ENCODE measurements around the gene MKLN1.
"Not testable (repeated sequence)": the region's sequence is repeated elsewhere in the genome, so short reads cannot be mapped to it uniquely, and the experiment has no call there.

Gene MKLN1

DNA sequence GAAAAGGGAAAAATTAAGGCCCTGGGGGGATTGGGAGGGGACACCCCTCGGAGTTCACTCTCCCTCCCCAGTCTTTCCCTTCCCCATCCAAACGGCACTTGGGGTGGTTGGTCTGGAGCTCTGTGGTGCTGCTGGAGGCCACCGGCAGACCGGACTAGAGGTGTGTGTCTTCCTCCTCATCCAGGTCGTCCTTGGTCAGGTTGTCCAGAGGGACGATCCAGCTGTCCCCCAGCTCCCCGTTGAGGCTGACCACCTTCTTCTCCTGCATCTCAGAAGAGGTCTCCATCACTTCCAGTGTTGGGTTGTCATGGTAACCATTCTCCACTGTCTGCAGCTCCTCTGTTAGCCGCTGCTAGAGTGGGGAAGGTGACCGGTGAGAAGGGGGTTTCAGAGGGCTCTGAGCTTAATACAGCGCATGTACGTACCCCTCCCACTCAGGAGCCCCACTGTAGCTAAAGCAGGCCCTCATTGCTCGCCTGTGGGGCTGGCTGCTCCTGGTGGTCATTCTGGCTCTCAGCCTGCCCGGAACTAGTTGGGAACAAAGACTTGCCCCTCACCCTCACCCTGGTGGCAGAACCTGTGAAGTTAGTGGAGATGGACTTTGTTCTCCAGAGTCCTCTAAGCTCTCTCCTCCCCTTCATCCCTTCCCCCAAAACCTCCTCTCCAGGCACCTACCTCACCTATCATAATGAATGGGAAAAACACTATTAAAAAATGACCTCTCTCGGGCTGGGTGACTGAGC, 176.7 kb downstream of the MKLN1 start:
- DNase-seq, result no peak

GRCh38 chr7:131505037-131505620, 177.5 kb downstream of the MKLN1 start:
- not testable (repeated sequence) for DNase-seq

DNA sequence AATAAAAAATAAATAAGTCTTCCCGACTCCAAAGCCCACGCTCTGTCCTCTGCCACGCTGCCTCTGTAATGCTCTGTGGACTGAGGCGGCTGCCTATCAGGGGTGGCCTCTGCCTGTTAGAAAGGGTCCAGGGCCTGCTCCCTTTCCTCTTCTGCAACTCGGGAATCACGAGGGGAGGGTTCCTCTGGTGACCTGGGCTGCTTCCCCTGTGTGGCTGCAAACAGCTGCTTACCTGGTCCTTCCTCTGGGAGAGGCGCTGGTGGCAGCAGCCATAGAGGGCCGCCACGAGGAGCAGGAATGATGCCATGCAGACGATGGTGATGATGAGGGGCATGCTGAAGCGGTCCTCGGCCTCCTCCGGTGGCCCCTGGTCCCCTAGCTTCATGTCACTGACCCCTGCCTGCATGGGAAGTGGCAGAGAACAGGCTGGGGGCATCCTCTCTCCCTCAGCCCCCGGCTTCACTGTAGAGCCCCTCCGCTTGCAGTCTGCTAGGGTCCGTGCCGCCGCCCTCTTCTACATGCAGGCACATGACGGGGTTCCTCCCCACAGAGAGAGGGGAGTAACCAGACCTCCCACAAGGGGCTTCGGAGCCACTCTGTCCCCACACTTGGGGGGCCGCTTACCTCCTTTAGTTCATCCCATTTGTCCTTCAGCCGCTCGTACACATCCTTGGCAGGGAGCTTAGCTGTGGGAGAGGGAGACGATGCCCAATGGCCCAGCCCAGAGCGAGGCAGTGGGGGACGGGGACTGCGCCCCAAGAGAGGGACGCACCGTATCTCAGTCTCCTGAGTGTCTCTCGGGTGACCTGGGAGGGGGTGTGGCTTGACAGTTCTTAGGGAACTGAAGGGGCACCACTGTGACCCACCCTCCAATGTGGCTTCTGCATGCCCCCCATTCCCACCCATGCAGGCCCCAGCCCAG, 178.2 kb downstream of the MKLN1 start:
- DNase-seq, result no peak

DNA sequence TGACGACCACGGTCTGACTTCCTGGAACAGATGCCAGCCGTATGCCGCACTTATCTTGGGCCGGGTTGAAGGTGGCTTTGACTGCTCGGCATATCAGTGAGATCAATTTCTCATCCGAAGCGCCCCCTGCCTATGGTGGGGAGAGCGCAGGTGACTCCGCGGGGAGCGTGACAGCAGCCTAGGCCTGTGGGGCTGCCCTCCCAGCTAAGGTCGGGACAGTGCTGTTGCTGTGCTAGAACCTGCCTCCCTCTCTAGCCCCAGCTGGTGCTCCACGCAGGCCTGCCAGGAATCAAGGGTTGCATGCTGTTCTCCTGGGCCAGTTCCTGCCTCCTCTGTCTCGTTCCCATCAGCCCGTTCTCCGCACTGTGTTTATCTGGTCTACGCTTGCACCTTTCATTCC, 178.9 kb downstream of the MKLN1 start:
- no peak for DNase-seq

- peak; percentile 83 for DNase-seq
Observed at GRCh38 chr7:131507592-131508331, 180.1 kb downstream of the MKLN1 start.

DNA sequence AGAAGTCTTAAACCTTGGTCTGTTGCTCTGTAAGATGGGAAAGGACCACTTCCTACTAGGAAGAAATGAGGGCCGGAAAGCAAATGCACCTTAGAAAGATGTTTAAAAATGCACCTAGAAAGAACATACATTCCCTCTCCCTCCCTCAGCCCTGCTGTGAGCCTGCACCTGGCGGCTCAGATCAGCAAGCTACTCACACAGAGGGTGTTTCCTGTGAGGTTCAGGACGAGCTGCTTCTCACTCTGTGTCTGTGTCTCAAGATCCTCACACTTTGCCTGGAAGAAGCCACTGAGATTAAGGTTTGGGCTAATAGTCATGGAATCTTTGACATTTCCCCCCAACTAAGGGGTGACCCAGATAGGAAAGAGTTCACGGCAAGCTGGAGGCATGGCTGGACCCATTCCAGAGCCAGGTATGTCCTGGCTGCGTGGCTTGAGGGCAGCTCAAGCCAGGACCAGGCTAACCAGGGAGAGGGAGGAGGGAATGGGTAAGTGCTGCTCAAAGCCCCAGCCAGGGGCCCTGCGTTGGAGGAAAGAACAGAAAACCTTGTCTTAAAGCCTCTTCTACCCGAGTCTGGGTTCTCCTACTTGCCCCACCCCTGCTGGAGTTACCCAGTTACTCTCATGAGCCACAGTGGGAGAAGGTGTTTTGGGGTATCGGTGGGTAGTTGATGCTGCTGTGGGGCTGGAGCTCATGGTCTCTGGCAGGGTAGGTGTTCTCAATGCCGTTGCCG, 181.2 kb downstream of the MKLN1 start:
- DNase-seq, result no peak

DNA sequence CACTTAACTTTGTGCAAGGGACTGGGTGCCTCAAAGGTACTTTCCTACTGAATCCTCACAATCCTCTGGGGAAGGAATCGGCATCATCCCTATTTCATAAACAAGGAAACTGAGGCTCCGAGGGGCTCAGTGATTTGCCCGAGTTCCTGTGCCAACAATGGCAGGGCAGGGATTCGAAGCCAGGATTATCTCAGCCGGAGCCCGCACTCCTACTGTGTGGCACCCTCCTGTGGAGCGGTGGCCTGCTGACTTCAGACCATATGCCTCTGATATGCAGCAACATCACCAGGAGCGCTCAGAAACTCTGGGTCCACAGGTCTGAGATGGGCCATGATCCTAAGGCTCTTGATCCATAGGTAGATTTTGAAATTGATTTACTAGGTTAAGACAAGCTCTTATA, 182.1 kb downstream of the MKLN1 start:
- DNase-seq, result no peak

DNA sequence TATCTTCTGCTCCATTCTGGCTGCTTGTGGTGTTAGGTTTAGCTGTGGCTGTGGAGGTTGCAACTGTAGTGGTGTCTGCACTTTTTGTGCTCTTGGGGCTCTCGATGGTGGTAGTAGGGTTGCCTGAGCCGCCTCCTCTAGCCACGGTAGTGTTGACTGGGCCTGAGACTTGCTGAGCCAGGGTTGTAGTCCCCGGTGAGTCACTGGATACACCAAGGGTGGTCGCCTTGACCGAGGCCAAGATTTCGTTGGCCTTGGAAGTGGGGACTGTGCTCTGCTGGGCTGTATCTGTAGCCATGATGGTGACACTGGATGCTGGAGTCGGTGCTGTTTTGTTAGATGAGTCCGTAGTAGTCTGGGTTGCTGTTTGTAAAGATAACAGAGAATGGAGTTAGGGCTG, 183.4 kb downstream of the MKLN1 start:
- DNase-seq, result no peak

DNA sequence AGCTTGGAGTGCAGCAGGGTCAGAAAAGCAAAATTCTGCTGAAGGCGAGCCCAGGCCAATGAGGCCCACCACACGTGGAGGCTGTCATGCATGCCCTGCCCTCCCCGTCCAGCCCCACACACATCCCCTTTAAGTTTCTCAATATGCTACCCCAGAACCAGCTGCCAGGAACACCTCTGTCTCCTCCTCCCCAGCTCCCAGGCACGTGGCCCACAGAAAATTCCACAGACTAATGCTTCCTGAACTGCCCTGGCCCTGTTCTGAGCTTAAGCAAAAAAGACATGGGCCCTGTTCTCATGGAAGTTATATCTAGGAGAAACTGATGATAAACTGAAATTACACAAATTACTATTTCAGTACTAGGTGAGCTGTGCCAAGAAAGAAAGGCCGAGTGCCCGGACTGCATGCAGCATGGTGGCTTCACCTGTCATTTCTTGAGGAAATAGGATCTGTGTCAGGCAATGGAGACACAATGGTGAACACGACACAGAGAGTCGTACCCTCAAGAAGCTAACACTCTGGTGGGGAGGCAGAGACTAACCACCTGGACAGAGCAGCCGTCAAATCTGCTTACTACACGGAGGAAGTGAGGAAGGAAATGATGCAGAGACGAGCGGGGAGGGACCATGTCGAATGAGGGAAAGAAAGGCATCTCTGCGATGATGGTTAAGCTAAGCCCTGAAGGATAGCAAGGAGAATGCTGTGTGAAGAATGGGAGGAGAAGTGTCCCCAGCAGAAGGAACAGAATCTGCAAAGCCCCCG, 184.3 kb downstream of the MKLN1 start:
- no peak for DNase-seq

DNA sequence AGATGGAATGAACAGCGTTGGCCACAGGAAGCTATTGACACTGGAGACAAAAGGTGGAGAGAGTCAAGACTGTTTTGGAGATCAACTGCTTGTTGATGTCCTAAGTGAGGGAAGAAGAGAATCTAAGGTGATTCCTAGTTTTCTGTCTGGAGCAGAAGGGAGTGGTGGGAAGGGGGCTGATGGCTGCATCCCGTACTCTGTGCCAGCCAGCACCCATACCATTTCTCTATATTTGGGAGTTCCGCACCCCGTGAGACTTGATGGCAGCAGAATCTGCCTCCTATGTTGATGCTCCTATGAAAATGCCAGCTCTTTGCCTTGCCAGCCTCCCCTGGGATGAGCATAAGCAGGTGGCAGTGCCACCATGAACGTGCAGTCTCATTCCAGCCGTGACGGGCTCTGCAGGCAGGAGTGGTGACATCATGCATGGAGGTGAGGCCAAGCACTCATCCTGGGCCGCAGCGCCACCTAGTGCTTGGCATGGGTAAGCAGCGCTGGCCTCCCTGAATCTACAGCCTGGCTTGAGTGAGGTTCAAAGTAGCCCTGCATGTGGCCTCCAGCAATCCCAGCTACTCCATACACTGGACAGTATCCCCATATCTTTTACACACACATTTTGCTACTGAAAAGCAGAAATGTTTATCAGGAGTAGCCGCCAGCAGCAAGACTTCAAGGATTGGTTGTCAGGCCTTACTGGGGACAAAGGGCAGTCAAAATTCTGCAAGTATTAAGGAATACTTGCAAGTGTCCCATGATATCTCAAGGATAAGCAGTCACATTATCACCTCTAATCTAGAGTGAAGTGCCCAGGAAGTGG, 185.8 kb downstream of the MKLN1 start:
- peak; percentile 78 for DNase-seq

- not testable (repeated sequence) for DNase-seq
Observed at GRCh38 chr7:131515471-131515870, 187.8 kb downstream of the MKLN1 start.

GRCh38 chr7:131517218-131517923, 189.7 kb downstream of the MKLN1 start:
- no peak for DNase-seq

GRCh38 chr7:131518626-131519025, 190.9 kb downstream of the MKLN1 start:
- DNase-seq, result no peak

GRCh38 chr7:131521651-131522163, 194.0 kb downstream of the MKLN1 start:
- DNase-seq, result no peak

- DNase-seq, result no peak
Observed at GRCh38 chr7:131522325-131522930, 194.8 kb downstream of the MKLN1 start.

DNA sequence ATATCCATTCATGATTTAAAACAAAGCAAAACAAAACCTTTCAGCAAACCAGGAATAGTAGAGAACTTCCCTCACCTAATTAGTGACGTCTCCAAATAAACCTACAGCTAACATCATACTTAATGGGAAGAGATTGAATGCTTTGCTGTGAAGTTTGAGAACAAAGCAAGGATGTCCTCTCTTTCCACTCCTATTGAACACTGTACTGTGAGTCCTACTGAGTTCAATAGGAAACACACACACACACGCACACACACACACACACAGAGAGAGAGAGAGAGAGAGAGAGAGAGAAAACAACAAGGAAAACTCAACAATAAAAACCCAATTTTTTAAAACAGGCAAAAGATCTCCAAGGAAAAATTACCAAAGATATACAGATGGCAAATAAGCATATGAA, 196.4 kb downstream of the MKLN1 start:
- DNase-seq, result no peak

- DNase-seq, result no peak
Observed at GRCh38 chr7:131524703-131525102, 197.0 kb downstream of the MKLN1 start.

- DNase-seq, result no peak
Observed at GRCh38 chr7:131525820-131526219, 198.1 kb downstream of the MKLN1 start.

GRCh38 chr7:131527456-131527855, 199.8 kb downstream of the MKLN1 start:
- DNase-seq, result no peak

Data from activated CD4-positive, alpha-beta T cell treated with anti-CD3 and anti-CD28 coated beads, Interleukin-2, amount 50 U/mL, for 1 hour (primary cell).